Small intestine (tissue), 7 donors: ENCODE data around the gene JADE2. TPM values are rescaled to one million over a fixed set of nuclear protein-coding genes. Genes with fewer than 3 reads are reported as not detected.

Experiments
- DNase-seq, 2 donors: peaks; one replicate each; pipeline versions ENCODE4 v3.0.0 to v3.0.0-alpha.2; 2013
- FAIRE-seq: peaks from 2 replicates; lab custom pipeline; 2012; peaks lifted over from hg19 to GRCh38; lab: Jason Lieb, UNC
- H3K27ac ChIP-seq, 3 donors: one replicate each; pipeline ENCODE4 v1.5.1; 2013; ENCODE audit warnings: low read length in 2 of 3, mild to moderate bottlenecking in 2 of 3, control low read depth in 1 of 3, inconsistent platforms in 1 of 3, low read depth in 1 of 3, moderate library complexity in 1 of 3
- H3K27me3 ChIP-seq, 3 donors: one replicate each; pipeline ENCODE4 v1.6.1; 2013; ENCODE audit warnings: low read length in 3 of 3, inconsistent platforms in 1 of 3; ENCODE audit not compliant: control insufficient read depth in 3 of 3, insufficient read depth in 3 of 3
- H3K36me3 ChIP-seq, 3 donors: one replicate each; pipeline ENCODE4 v1.6.1; 2013; ENCODE audit warnings: low read length in 3 of 3, inconsistent platforms in 1 of 3, low read depth in 1 of 3, mild to moderate bottlenecking in 1 of 3, moderate library complexity in 1 of 3; ENCODE audit not compliant: control insufficient read depth in 3 of 3, insufficient read depth in 2 of 3
- H3K4me1 ChIP-seq, 3 donors: one replicate each; pipeline ENCODE4 v1.6.1; 2013; ENCODE audit warnings: low read length in 2 of 3, inconsistent platforms in 1 of 3, low read depth in 1 of 3, mild to moderate bottlenecking in 1 of 3, moderate library complexity in 1 of 3; ENCODE audit not compliant: control insufficient read depth in 3 of 3, insufficient read depth in 2 of 3
- H3K4me3 ChIP-seq, 3 donors: one replicate each; pipeline ENCODE4 v1.5.1; 2013; ENCODE audit warnings: low read length in 3 of 3, control low read depth in 1 of 3, inconsistent platforms in 1 of 3, low read depth in 1 of 3, mild to moderate bottlenecking in 1 of 3, moderate library complexity in 1 of 3
- H3K9me3 ChIP-seq, 2 donors: one replicate each; pipeline ENCODE4 v1.6.1; 2013; ENCODE audit warnings: low read depth in 1 of 2, low read length in 1 of 2; ENCODE audit not compliant: control insufficient read depth in 2 of 2, insufficient read depth in 1 of 2
- WGBS, 3 donors: extraction: QIAGEN DNeasy Blood & Tissue Kit; methylation state at CpG; one replicate each; pipeline ENCODE4 v1.1.7; 2013; 5-methylcytosine and 5-hydroxymethylcytosine counted together
- polyA plus RNA-seq, 4 donors: library from polyadenylated mRNA; stranded (reverse) in 3 of 4; unstranded in 1 of 4; fragments of 200-250 nt in 3 of 4; fragments of 120-200 nt in 1 of 4; gene quantifications; one replicate each; pipeline versions ENCODE4 v1.2.1 to v1.2.3, GENCODE V29; 2013
- donor health status: healthy with polysubstance abuse.
- donor health status: control.
- donor health status: control.
- donor health status: Bipolar disorder and iron deficiency.
- donor health status: healthy.

Gene JADE2
- polyA plus RNA-seq, 4 donors, result 8.1 to 37.4 (median 16.3) TPM

- H3K36me3 ChIP-seq, result peaks cover 0 to 16% (median 0%) of the 10 kb centered on the region in 3 donors
- no peak for DNase-seq
These were observed 20.7 kb upstream of the JADE2 start for GRCh38 chr5:134504629-134505300.

GRCh38 chr5:134506054-134507039 is 19.1 kb upstream of the JADE2 start:
- Histone ChIP-seq H3K27me3 (no peaks in the 10 kb centered on the region), H3K36me3 (peaks cover 0 to 16% (median 0%) of the 10 kb centered on the region in 3 donors), H3K9me3 (no peaks in the 10 kb centered on the region), H3K4me1 (peaks cover 6 to 65% (median 16%) of the 10 kb centered on the region in 3 donors), H3K4me3 (peak overlapping the region; percentile 21 to 72 (median 48)), H3K27ac (peak overlapping the region; percentile 79 to 95 (median 86))
- FAIRE-seq, result no peak
- DNase-seq, result peak; percentile 98 to 100
- 16 to 47% (median 23%) methylated on average over 10 of the region's 10 CpGs for WGBS, 3 donors

More at GRCh38 chr5:134504629-134505300, 20.7 kb upstream of the JADE2 start:
- H3K9me3 ChIP-seq, result no peaks in the 10 kb centered on the region
- H3K4me3 ChIP-seq, result no peak overlapping the region
- 91 to 95% (median 92%) methylated on average over 12 of the region's 12 CpGs for WGBS, 3 donors
- H3K4me1 ChIP-seq, result peaks cover 4 to 54% (median 16%) of the 10 kb centered on the region in 3 donors
- FAIRE-seq, result no peak
- peak overlapping the region in 1 of 3 donors; percentile 63 for H3K27ac ChIP-seq
- no peaks in the 10 kb centered on the region for H3K27me3 ChIP-seq

DNA sequence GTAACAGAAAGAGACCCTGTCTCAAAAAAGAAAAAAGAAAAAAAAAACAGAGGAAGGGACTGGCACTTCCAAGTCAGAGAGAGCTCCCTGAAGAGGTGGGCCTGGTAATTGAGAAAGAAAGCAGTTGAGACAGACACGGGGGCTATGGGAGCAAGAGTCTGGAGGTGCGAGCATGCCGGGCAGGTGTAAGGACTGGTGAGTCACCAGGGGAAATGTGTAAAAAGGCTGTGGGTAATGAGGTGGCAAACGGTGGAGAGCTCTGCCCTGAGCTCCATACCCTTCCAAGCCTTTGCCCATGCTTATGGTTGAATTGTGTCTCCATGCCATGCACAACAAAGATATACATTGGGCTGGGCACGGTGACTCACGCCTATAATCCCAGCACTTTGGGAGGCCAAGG is 18.0 kb upstream of the JADE2 start:
- H3K4me1 ChIP-seq, result peaks cover 8 to 71% (median 24%) of the 10 kb centered on the region in 3 donors
- H3K9me3 ChIP-seq, result no peaks in the 10 kb centered on the region
- H3K27ac ChIP-seq, result peak overlapping the region; percentile 79 to 95 (median 86)
- FAIRE-seq, result no peak
- peaks cover 0 to 23% (median 0%) of the 10 kb centered on the region in 3 donors for H3K36me3 ChIP-seq
- peak; percentile 52 to 71 for DNase-seq
- 17 to 58% (median 28%) methylated on average over 6 of the region's 6 CpGs for WGBS, 3 donors
- H3K27me3 ChIP-seq, result no peaks in the 10 kb centered on the region
- peak overlapping the region; percentile 21 to 72 (median 48) for H3K4me3 ChIP-seq

- no peak for FAIRE-seq
- 89 to 91% (median 90%) methylated on average over 8 of the region's 8 CpGs for WGBS, 3 donors
- no peak for DNase-seq
- Histone ChIP-seq H3K9me3 (no peaks in the 10 kb centered on the region), H3K4me1 (peaks cover 5 to 65% (median 16%) of the 10 kb centered on the region in 3 donors), H3K27ac (peak overlapping the region in 2 of 3 donors; percentile 18 to 38), H3K4me3 (no peak overlapping the region), H3K27me3 (no peaks in the 10 kb centered on the region), H3K36me3 (peaks cover 0 to 25% (median 0%) of the 10 kb centered on the region in 3 donors)
These were observed 16.8 kb upstream of the JADE2 start for GRCh38 chr5:134508521-134509195.

GRCh38 chr5:134509308-134510040 is 16.0 kb upstream of the JADE2 start:
- FAIRE-seq, result no peak
- H3K27ac ChIP-seq, result peak overlapping the region in 2 of 3 donors; percentile 18 to 38
- H3K9me3 ChIP-seq, result no peaks in the 10 kb centered on the region
- WGBS, 3 donors, result 87 to 90% (median 88%) methylated on average over 13 of the region's 13 CpGs
- H3K27me3 ChIP-seq, result no peaks in the 10 kb centered on the region
- H3K4me3 ChIP-seq, result no peak overlapping the region
- peaks cover 4 to 58% (median 9%) of the 10 kb centered on the region in 3 donors for H3K4me1 ChIP-seq
- peak in 1 of 2 donors; percentile 56 for DNase-seq
- H3K36me3 ChIP-seq, result peaks cover 0 to 25% (median 0%) of the 10 kb centered on the region in 3 donors

- H3K27ac ChIP-seq, result peak overlapping the region; percentile 68 to 82 (median 77)
- DNase-seq, result peak; percentile 51 to 73
- FAIRE-seq, result no peak
These were observed 14.3 kb upstream of the JADE2 start for GRCh38 chr5:134510970-134511795.

More at GRCh38 chr5:134510970-134511795, 14.3 kb upstream of the JADE2 start:
- Histone ChIP-seq H3K4me1 (peaks cover 4 to 44% (median 8%) of the 10 kb centered on the region in 3 donors), H3K9me3 (no peaks in the 10 kb centered on the region), H3K27me3 (no peaks in the 10 kb centered on the region), H3K4me3 (no peak overlapping the region), H3K36me3 (peaks cover 0 to 27% (median 0%) of the 10 kb centered on the region in 3 donors)
- 36 to 59% (median 48%) methylated on average over 9 of the region's 9 CpGs for WGBS, 3 donors
